OCI-LY3 (cell line): Measurements from ENCODE around the gene STK26.

Experiments
- EZH2phosphoT487 ChIP-seq: fragments of 200-600 bp; shearing (Covaris generic); IDR thresholded peaks from 2 replicates; pipeline ENCODE4 v1.6.1; 2018; ENCODE audit warnings: antibody characterized with exemption, mixed run types, low read depth
- TF ChIP-seq, protein P1 (sequence below): fragments of 200-600, 300-600 bp; sonication (generic); IDR thresholded peaks from 2 replicates; pipeline ENCODE4 v1.5.1; 2014; ENCODE audit warnings: antibody characterized with exemption, low read length, low read depth

DNA sequence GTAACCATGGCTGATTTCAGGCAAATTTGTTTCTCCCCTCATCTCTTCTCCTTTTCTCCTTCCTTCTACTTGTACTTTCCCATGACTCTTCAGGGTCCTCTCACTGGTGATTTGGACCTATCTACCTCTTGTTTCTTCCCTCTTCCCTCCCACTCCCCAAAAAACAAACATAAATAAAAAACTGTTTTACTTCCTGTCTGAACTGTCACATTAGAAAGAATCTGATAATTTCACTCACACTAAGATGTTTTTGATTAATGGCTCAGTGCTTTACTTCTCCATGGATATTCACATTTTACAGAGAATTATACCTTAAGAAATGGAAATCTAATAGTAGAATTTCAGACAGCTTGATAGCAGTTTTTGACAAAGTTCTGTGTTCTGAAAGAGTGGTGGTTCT, 7.2 kb downstream of the STK26 start:
- TF ChIP-seq, protein P1, sequence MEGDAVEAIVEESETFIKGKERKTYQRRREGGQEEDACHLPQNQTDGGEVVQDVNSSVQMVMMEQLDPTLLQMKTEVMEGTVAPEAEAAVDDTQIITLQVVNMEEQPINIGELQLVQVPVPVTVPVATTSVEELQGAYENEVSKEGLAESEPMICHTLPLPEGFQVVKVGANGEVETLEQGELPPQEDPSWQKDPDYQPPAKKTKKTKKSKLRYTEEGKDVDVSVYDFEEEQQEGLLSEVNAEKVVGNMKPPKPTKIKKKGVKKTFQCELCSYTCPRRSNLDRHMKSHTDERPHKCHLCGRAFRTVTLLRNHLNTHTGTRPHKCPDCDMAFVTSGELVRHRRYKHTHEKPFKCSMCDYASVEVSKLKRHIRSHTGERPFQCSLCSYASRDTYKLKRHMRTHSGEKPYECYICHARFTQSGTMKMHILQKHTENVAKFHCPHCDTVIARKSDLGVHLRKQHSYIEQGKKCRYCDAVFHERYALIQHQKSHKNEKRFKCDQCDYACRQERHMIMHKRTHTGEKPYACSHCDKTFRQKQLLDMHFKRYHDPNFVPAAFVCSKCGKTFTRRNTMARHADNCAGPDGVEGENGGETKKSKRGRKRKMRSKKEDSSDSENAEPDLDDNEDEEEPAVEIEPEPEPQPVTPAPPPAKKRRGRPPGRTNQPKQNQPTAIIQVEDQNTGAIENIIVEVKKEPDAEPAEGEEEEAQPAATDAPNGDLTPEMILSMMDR = no peak
- no peak for TF ChIP-seq EZH2phosphoT487
